ENCODE results near the gene LPP.

DNA sequence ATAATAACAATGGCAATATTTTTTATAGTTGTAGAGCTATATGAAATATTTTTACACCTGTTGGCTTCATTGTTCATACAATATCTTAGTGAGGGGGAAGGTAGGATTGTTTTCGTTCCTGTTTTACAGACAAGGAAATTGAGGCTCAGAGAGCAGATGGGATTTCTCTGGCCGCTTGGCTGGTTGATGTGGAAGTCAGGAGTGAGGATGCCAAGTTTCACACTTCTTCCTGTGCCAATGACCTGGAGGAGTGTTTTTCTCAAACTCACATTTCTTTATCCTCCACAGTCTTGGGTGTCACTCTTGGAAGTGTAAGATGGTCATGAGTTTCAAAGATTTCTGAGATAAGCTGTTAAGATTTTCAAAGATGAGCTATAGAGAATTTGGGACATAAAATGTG, 50.6 kb downstream of the LPP start:
- TF ChIP-seq, protein P1, sequence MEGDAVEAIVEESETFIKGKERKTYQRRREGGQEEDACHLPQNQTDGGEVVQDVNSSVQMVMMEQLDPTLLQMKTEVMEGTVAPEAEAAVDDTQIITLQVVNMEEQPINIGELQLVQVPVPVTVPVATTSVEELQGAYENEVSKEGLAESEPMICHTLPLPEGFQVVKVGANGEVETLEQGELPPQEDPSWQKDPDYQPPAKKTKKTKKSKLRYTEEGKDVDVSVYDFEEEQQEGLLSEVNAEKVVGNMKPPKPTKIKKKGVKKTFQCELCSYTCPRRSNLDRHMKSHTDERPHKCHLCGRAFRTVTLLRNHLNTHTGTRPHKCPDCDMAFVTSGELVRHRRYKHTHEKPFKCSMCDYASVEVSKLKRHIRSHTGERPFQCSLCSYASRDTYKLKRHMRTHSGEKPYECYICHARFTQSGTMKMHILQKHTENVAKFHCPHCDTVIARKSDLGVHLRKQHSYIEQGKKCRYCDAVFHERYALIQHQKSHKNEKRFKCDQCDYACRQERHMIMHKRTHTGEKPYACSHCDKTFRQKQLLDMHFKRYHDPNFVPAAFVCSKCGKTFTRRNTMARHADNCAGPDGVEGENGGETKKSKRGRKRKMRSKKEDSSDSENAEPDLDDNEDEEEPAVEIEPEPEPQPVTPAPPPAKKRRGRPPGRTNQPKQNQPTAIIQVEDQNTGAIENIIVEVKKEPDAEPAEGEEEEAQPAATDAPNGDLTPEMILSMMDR (IDR thresholded peaks at IDR 0.05; ENCODE audit: low read length) = no peak
- TF ChIP-seq EZH2 (optimal IDR thresholded peaks at IDR 0.05; ENCODE audit: low read depth, low read length) = no peak

Measured in MM.1S (cell line).